Measurements from ENCODE around the gene ARHGAP10. TPM values are rescaled to one million over a fixed set of nuclear protein-coding genes. Genes with fewer than 3 reads are reported as not detected.
"Not testable (repeated sequence)": the region's sequence is repeated elsewhere in the genome, so short reads cannot be mapped to it uniquely, and the experiment has no call there.

Gene ARHGAP10
- total RNA-seq, 1 experiment from 2014 or later = 11.7 TPM

DNA sequence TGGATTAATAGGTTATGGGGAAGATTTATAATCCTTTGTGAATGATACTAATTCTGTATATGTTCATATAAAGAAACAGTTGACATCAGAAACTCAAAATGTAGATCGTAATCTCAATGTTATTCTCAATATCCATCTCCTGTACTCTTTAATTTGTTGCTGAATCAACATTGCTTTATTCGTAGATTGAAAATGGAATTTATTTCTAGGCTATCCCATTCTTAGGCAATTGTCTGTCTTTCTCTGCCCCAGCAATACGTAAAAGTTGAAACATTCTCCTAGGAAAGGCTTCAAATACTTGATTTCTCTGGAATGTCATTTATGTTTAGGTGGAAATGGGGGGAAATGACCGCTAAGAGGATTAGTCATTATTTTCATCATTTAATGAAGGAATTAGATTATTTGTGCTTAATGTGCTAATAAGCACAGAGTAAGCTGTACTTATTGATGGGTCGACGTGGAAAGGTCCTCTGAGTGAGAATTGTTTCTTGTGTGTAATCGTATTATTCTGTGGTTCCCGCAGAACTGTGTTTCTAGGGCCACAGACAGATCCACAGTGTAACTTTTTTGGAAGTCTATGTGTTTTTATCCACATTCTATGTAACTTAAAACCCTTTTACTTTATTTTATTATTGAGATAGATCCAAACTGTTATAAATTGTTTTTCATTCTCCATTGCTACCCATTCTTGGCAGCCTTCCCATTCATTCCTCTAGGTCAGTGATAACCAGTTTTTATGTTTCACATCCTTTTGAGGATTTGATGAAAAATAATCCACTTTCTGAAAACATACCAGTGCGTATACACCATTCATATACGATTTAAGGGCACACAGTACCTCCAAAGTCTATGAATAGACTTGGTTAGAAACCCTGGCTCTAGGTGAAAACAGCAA is 262.9 kb downstream of the ARHGAP10 start:
- no peak for ATAC-seq
- H3K36me3 ChIP-seq (ENCODE audit: control insufficient read depth, insufficient read depth, low read length) = no peaks in the 10 kb centered on the region
- no peak overlapping the region for H3K27ac ChIP-seq (ENCODE audit: low read length)
- H3K9me3 ChIP-seq (ENCODE audit: control insufficient read depth, insufficient read depth, low read depth, low read length) = no peaks in the 10 kb centered on the region
- POLR2A ChIA-PET = interaction anchor here (0.6 kb wide), 1 partner anchor 109 kb away, joined by 4 read pairs; no protein-coding TSS in a partner anchor
- CTCF ChIA-PET = no interaction called here
- no peaks in the 10 kb centered on the region for H3K27me3 ChIP-seq (ENCODE audit: control insufficient read depth, insufficient read depth, low read length)
- H3K4me3 ChIP-seq (ENCODE audit: low read depth in 2 of 2, low read length in 2 of 2) = no peak overlapping the region
- intact Hi-C loops (cut with micrococcal nuclease; ENCODE audit: unreplicated experiment) (no loop called here), in situ Hi-C loops (cut with HindIII; ENCODE audit: low pct_unique_long_range_greater_than_20kb, low sequenced_read_pairs) (no loop called here)
- TF ChIP-seq CTCF (IDR thresholded peaks at IDR 0.05) (no peak), TCF7L2 (IDR thresholded peaks at IDR 0.05; ENCODE audit: low read depth, low read length) (no peak), SIN3A (IDR thresholded peaks at IDR 0.05; ENCODE audit: borderline replicate concordance, insufficient read depth, low read depth, low read length) (no peak)
- TF ChIP-seq, protein P1, sequence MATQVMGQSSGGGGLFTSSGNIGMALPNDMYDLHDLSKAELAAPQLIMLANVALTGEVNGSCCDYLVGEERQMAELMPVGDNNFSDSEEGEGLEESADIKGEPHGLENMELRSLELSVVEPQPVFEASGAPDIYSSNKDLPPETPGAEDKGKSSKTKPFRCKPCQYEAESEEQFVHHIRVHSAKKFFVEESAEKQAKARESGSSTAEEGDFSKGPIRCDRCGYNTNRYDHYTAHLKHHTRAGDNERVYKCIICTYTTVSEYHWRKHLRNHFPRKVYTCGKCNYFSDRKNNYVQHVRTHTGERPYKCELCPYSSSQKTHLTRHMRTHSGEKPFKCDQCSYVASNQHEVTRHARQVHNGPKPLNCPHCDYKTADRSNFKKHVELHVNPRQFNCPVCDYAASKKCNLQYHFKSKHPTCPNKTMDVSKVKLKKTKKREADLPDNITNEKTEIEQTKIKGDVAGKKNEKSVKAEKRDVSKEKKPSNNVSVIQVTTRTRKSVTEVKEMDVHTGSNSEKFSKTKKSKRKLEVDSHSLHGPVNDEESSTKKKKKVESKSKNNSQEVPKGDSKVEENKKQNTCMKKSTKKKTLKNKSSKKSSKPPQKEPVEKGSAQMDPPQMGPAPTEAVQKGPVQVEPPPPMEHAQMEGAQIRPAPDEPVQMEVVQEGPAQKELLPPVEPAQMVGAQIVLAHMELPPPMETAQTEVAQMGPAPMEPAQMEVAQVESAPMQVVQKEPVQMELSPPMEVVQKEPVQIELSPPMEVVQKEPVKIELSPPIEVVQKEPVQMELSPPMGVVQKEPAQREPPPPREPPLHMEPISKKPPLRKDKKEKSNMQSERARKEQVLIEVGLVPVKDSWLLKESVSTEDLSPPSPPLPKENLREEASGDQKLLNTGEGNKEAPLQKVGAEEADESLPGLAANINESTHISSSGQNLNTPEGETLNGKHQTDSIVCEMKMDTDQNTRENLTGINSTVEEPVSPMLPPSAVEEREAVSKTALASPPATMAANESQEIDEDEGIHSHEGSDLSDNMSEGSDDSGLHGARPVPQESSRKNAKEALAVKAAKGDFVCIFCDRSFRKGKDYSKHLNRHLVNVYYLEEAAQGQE (IDR thresholded peaks at IDR 0.05; ENCODE audit: insufficient read depth in 1 of 2, low read depth in 2 of 2, low read length in 1 of 2) = no peak
- H3K4me1 ChIP-seq (ENCODE audit: control insufficient read depth, insufficient read depth, low read length) = no peaks in the 10 kb centered on the region
- no TSS peak for BruUV-seq (replicated peaks)
- no peak for DNase-seq (ENCODE audit: low read depth, low spot score)

GRCh38 chr4:147996859-147997258 is 265.0 kb downstream of the ARHGAP10 start:
- no peaks in the 10 kb centered on the region for H3K36me3 ChIP-seq (ENCODE audit: control insufficient read depth, insufficient read depth, low read length)
- ATAC-seq (no peak), DNase-seq (ENCODE audit: low read depth, low spot score) (no peak)
- POLR2A ChIA-PET = no interaction called here
- TF ChIP-seq TCF7L2 (IDR thresholded peaks at IDR 0.05; ENCODE audit: low read depth, low read length) (no peak), SIN3A (IDR thresholded peaks at IDR 0.05; ENCODE audit: borderline replicate concordance, insufficient read depth, low read depth, low read length) (no peak), POLR2AphosphoS5 (IDR thresholded peaks at IDR 0.05; ENCODE audit: low read depth, low read length) (no peak), CTCF (IDR thresholded peaks at IDR 0.05) (no peak)
- TF ChIP-seq, protein P1 (IDR thresholded peaks at IDR 0.05; ENCODE audit: insufficient read depth in 1 of 2, low read depth in 2 of 2, low read length in 1 of 2) = no peak
- intact Hi-C loops (cut with micrococcal nuclease; ENCODE audit: unreplicated experiment) (no loop called here), in situ Hi-C loops (cut with HindIII; ENCODE audit: low pct_unique_long_range_greater_than_20kb, low sequenced_read_pairs) (no loop called here)
- H3K27me3 ChIP-seq (ENCODE audit: control insufficient read depth, insufficient read depth, low read length) = no peaks in the 10 kb centered on the region
- CTCF ChIA-PET = no interaction called here
- H3K9me3 ChIP-seq (ENCODE audit: control insufficient read depth, insufficient read depth, low read depth, low read length) = no peaks in the 10 kb centered on the region
- no peak overlapping the region for H3K4me3 ChIP-seq (ENCODE audit: low read depth in 2 of 2, low read length in 2 of 2)
- BruUV-seq (replicated peaks) = no TSS peak
- H3K27ac ChIP-seq (ENCODE audit: low read length) = no peak overlapping the region
- no peaks in the 10 kb centered on the region for H3K4me1 ChIP-seq (ENCODE audit: control insufficient read depth, insufficient read depth, low read length)

DNA sequence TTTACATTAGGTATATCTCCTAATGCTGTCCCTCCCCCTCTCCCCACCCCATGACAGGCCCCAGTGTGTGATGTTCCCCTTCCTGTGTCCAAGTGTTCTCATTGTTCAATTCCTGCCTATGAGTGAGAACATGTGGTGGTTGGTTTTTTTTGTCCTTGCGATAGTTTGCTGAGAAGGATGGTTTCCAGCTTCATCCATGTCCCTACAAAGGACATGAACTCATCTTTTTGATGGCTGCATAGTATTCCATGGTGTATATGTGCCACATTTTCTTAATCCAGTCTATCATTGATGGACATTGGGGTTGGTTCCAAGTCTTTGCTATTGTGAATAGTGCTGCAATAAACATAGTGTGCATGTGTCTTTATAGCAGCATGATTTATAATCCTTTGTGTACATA is 268.1 kb downstream of the ARHGAP10 start:
- H3K36me3 ChIP-seq (ENCODE audit: control insufficient read depth, insufficient read depth, low read length); H3K9me3 ChIP-seq (ENCODE audit: control insufficient read depth, insufficient read depth, low read depth, low read length); H3K27ac ChIP-seq (ENCODE audit: low read length); BruUV-seq (replicated peaks); H3K27me3 ChIP-seq (ENCODE audit: control insufficient read depth, insufficient read depth, low read length); intact Hi-C loops (cut with micrococcal nuclease; ENCODE audit: unreplicated experiment); ATAC-seq; POLR2A ChIA-PET; DNase-seq (ENCODE audit: low read depth, low spot score); CTCF ChIA-PET; H3K4me1 ChIP-seq (ENCODE audit: control insufficient read depth, insufficient read depth, low read length); H3K4me3 ChIP-seq (ENCODE audit: low read depth in 2 of 2, low read length in 2 of 2); in situ Hi-C loops (cut with HindIII; ENCODE audit: low pct_unique_long_range_greater_than_20kb, low sequenced_read_pairs): not testable (repeated sequence)

Measured in Panc1 (cell line).